Adrenal gland (tissue), 5 donors: ENCODE measurements around the gene GPATCH8.

Experiments
- CTCF ChIP-seq, 6 experiments: fragments of 450-650 bp in 4 of 6; fragments of 200-600 bp in 2 of 6; sonication (generic) in 1 of 6; IDR thresholded peaks; 1 replicate in 5 of 6; 2 replicates in 1 of 6; pipeline versions ENCODE4 v1.5.1 to v1.8.0; 2016 to 2021; ENCODE audit warnings: antibody characterized with exemption in 6 of 6, mild to moderate bottlenecking in 2 of 6, moderate library complexity in 1 of 6
- POLR2A ChIP-seq, 2 donors: fragments of 450-650 bp; IDR thresholded peaks; one replicate each; pipeline ENCODE4 v1.6.1; 2017; ENCODE audit warnings: antibody characterized with exemption in 2 of 2, mild to moderate bottlenecking in 2 of 2, moderate library complexity in 1 of 2
- donor health status: DM: no; HTN: no; CAD: no.

- TF ChIP-seq CTCF (IDR thresholded peaks at IDR 0.05): no peak
- TF ChIP-seq POLR2A (IDR thresholded peaks at IDR 0.05): no peak
These were observed 33.5 kb downstream of the GPATCH8 start for GRCh38 chr17:44469676-44470075.
